Measurements from ENCODE around the gene NSUN5.

GRCh38 chr7:73314271-73314670 lies 5.6 kb upstream of the NSUN5 start:
- TF ChIP-seq ZSCAN16 (tag by site-specific recombination; IDR thresholded peaks at IDR 0.05) (no peak), ZIC2 (tag by site-specific recombination; IDR thresholded peaks at IDR 0.05) (no peak)
